Subcutaneous adipose tissue (tissue), 4 donors: ENCODE measurements around the gene LTBP1. TPM values are rescaled to one million over a fixed set of nuclear protein-coding genes. Genes with fewer than 3 reads are reported as not detected.

Experiments
- CTCF ChIP-seq: fragments of 450-650 bp; IDR thresholded peaks from one replicate; pipeline ENCODE4 v1.5.1; 2016; ENCODE audit warnings: low read depth, mild to moderate bottlenecking, control low read depth, antibody characterized with exemption, moderate library complexity
- total RNA-seq, 4 donors: library from RNA; depleted of rRNA; stranded (reverse); fragments of >200 nt; gene quantifications; one replicate each; pipeline ENCODE4 v1.1.0, GENCODE V29; 2016

LTBP1 gene
- total RNA-seq, 4 donors from 2014 or later, result 11.0 to 15.5 (median 12.7) TPM

DNA sequence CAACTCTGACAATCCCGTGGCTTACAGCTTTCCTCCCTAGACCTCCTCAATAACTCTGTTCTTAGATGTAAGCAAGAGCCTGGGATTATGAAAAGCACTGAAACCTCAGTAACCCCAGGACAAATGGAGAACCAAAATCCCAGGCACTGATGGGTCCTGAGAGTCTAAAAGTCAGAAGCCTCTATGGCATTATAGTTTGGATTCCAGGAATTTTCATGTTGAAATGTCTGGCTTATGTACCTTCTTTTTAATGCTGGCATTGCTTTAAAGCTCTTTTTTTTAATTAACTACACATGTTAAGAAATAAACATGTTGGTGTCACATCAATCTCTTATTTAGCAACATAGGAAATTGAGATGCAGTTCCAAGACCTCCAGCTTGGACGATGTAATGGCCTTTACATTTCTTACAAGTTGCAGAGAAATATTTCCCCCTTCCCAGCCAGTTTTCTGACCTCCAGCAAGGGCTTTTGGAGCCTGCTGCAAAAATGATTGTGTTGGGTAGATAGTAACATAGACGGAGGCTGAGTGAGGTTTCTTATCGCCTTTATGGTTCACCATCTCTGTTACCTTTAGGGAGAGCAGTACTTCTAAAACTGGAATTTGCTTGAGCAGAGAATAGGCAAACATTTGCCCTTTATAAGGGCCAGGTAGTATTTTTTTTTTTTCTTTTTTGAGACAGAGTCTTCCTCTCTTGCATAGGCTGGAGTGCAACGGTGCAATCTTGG lies 444.9 kb downstream of the LTBP1 start:
- TF ChIP-seq CTCF, result no peak

DNA sequence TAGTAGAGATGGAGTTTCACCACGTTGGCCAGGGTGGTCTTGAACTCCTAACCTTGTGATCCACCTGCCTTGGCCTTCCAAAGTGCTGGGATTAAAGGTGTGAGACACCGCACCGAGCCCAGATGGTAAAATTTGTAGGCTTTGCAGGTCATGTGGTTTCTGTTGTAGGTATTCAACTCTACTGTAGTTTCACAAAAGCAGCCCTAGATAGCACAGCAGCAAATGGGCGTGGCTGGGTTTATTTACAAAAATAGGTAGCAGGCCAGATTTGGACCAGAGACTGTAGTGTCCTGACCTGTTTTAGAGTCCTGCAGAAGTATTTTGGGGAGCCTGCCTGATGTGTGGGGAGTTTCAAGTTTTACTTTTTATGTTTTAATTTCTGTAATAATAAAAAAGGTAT lies 445.6 kb downstream of the LTBP1 start:
- TF ChIP-seq CTCF, result no peak

- TF ChIP-seq CTCF, result no peak
Observed at GRCh38 chr2:33395034-33395433, 448.3 kb downstream of the LTBP1 start.

DNA sequence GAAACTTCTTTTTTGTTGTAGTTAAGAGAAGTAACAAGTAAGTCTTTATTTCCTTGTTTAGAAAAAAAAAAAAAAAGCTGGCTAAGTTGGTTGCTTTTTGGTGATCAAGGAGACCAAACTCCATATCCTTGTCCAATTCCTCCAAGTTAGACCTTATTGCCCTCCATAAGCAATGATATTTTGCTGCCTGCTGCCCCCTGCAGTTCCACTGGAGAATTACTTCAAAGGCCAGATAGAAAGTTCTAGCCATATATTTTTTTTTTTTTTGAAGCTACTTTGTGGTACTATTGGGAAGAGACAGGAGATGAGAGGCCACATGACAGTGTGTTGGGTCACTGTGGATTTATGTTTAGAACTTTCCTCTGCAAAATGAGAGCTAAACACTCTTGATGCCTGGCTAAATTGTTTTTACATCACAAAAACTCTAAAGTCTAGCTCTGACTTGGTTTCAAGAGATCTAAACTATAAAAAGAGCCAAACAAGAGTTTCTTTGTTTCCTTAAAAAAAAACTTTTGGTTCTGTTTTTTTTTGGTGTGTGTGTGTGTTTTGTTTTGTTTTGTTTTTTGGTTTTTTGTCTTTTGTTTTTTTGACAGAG lies 449.0 kb downstream of the LTBP1 start:
- TF ChIP-seq CTCF, result no peak

- no peak for TF ChIP-seq CTCF
Observed at GRCh38 chr2:33404321-33404720, 457.6 kb downstream of the LTBP1 start.

- TF ChIP-seq CTCF, result no peak
Observed at GRCh38 chr2:33406622-33407021, 459.9 kb downstream of the LTBP1 start.

GRCh38 chr2:33408109-33408508 lies 461.4 kb downstream of the LTBP1 start:
- no peak for TF ChIP-seq CTCF
